ENCODE results near the gene ZNF385A.

The ZNF385A gene

DNA sequence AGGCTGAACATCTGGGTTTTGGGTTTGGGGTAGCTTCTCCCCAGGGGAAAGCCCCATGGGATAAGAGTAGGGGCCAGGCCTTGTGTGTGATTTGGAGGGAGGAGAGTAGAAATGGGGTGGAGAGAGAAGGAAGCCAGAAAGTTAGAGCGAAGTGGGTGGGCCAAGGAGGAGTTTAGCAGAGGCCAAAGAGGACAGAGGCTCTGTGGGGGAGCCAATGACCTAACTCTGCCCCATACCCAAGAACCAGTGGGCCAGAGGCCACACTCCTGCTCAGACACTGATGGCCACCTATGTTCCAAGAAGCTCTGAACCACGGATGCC, 9.3 kb downstream of the ZNF385A start:
- DNase-seq (ENCODE audit: low read depth, low spot score) = no peak

DNA sequence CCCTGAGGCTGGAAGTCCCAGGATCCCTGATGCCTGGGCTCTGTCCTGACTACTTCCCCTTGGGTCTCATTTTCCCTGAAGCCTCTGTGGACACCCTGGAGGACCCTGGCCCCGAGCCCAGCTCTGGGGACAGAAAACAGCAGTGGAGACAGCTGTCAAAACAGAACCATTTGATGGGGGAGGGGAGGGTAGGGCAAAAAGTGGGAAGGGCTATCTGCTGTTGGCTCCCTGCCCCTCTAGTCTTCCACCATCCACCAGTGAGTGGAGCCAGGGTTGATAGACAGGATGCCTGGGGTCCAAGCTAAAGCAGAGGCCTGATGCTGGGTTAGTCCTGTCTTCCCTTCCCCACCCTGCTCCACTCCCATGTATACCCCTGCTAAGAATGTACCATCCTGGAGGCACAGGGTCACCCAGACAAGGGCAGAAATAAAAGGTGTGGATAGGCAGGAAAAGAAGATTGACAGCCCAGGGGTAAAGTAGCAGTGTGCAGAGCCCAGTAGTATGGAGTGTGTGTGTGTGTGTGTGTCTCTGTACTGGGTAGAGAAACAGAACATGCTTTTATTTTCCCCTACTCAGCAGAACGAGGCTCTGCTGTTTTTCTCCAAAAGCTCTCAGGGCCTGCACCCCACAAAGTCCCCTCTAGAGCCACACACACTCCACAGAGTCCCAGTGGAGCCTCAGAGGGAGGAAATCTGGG, 9.8 kb downstream of the ZNF385A start:
- DNase-seq (ENCODE audit: low read depth, low spot score) = no peak

DNA sequence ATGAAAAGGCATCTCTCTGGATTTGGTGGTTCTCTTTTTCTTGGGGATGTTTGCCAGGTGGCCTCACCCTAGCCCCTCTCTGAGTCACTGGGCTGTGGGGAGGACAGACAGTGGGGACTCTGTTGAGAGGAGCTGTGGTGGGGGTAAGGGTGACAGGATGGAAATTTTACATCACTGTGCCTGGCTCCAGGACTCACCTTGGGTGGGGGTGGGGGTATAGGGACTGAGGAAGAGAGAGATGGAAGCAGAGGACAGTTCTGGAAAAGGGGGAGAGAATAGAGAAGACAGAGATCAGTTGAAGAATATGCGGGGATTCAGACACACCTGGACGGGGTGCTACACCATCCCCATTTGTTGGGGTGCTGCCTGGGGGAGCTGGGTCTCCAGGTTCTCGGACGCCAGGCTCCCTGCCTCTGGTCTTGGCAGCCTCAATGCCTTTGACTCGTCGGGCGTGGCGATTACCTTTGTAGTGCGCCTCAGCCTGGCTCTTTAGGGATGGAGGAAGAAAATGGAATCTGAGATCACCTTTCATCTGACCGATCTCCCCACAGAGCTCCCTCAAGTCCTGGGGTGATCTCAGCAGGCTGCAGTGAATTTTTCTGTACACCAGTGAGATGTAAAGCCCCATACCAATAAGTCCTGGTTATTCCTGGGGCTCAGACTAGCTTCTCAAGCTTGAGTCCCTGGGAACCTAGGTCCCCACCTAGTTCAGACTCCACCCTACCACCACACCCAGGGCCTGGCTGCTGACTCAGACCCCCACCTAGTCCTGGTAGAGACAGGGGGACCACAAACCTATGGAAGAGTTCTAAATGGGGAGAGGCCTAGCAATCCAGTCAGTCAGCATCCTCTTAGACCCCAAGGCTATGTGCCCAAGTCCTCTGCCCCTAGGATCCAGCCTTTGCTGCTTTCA, 10.6 kb downstream of the ZNF385A start:
- no peak for DNase-seq (ENCODE audit: low read depth, low spot score)

- no peak for DNase-seq (ENCODE audit: low read depth, low spot score)
These were observed 12.3 kb downstream of the ZNF385A start for GRCh38 chr12:54372113-54372806.

GRCh38 chr12:54371328-54372112, 13.0 kb downstream of the ZNF385A start:
- DNase-seq (ENCODE audit: low read depth, low spot score) = peak; percentile 52

- DNase-seq (ENCODE audit: low read depth, low spot score) = peak; percentile 94
These were observed 14.3 kb downstream of the ZNF385A start for GRCh38 chr12:54370171-54370730.

DNA sequence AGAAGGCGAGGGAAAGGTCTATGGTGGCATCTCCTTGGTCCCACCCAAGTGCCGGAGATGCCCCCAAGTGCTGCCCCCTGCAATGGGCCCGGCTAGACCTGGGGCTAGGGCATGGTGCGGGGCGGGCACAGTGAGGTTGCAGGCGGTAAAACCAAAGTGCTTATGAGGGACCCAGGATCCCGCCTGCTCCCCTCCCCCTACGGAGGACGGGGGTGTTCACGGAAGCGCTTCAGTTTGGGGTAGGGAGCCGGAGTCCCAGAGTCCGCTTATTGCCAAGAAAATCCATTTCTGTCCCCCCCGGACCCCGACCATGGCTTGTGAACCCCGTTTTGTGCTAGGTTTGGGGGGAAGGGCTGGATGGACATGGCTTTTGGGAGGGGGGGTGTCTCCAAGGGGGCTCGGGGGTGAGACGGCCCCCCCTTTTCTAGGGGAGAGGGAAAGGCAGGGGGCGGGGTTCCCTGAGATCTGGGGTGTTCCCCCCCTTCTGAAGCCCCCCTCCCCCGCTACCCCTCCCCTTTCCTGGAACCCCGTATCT, 14.9 kb downstream of the ZNF385A start:
- no peak for DNase-seq (ENCODE audit: low read depth, low spot score)

DNA sequence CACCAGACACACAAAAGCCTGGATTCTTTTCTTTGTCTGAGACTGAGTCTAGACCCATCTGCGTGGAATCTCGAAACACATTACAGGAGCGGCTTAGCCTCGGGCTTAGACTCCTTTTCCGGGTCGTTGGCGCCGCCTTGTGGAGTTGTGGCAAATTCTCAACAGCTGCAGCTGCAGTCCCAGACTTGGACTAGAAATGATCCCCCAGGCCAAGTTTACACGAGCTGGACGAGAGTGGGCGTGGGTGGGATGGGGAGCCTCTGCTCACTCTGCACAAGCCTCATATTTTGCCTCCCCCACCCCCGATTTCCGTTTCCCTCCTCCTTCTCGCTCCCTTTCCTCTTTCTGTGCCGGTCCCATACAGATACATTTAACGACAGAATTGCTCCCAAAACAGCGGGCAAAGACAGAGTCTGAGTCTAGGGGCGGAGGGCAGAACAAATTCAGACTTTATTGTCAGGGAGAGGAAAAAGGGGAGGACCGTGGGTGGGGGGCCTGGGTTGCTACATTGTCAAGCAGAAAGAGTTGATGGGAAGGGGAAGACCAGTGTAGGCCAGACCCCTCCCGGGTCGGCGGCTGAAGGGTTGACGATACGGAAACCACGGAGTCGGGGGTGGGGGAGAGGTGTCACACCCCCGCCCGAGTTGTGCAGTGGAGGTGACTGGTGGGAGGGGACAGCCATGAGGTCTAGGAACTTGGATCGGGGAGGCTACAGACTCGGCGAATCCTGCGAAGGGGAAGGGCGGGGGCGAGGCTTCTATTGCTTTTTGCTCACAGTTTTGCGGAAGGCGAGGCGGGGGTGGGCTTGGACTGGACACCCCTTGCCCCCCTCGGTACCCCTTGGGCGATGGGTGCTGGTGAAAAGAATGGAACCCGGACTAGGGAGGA, 15.6 kb downstream of the ZNF385A start:
- DNase-seq (ENCODE audit: low read depth, low spot score) = peak; percentile 93

GRCh38 chr12:54368025-54368708, 16.4 kb downstream of the ZNF385A start:
- DNase-seq (ENCODE audit: low read depth, low spot score) = no peak

GRCh38 chr12:54364413-54364812, 20.1 kb downstream of the ZNF385A start, which contains the start of gene GPR84:
TSS of gene GPR84 (minus strand) at chr12:54364486. CDS start at chr12:54363851, 635 bp downstream.
- DNase-seq (ENCODE audit: low read depth, low spot score) = no peak

- no peak for DNase-seq (ENCODE audit: low read depth, low spot score)
These were observed 20.9 kb downstream of the ZNF385A start for GRCh38 chr12:54363618-54364017.

DNA sequence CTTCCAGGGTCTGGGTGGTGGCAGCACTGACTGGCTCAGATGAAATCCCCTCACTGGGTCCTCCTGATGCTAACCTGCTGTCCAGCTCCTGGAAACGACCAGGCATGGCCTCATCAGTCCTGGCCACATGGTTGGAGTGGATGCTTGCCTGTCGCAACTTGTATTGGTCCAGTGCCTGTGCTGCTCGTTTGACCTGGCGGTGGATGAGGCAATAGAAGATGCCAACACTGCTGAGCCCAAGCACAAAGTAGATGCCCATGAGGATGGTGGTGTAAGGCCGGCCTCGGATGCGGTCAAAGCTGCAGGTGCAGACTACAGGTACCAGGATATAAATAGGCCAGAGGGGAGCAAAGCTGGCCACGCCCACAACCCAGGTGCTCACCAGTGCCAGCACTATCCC, 21.5 kb downstream of the ZNF385A start:
- DNase-seq (ENCODE audit: low read depth, low spot score) = no peak

GRCh38 chr12:54360717-54361456, 23.6 kb downstream of the ZNF385A start:
- DNase-seq (ENCODE audit: low read depth, low spot score) = peak; percentile 92

GRCh38 chr12:54359762-54360351, 24.7 kb downstream of the ZNF385A start:
- DNase-seq (ENCODE audit: low read depth, low spot score) = no peak

DNA sequence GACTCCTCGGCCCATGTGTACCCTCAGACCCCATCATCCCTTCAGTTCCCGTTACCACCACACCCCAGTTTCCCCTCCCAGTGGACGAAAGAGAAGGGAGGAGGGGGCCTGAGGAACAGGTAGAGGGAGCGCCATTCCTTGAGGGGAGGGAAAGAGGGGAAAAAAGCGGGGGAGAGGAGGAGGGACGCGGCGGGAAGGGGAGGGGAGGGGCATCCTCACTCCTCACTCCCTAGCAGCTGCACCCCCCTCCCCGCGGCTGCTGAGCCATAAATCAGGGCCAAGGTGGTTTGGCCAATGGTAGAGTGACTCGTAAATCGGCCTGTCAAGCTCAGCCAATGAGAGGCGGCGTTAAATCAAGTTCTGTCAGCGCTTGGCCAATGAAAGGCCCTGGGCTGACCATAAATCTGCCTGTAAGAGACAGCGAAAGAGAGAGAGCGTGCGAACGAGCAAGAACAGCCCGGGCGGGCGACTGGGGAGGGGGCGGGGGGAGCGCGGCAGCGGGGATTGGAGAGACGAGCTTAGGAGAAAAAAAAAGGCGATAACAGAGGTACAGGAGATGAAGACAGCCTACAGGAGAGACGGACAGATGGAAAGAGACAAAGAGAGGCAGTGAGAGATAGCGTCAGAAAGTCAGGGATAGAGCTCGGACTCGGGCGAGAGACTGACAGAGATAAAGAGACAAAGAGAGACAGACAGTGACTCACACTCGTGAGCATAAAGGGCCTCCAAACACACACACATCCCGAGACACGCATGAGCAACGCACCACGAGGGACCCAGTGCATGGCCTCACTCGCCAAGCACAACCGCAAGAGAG, 25.4 kb downstream of the ZNF385A start:
- peak; percentile 99 for DNase-seq (ENCODE audit: low read depth, low spot score)

DNA sequence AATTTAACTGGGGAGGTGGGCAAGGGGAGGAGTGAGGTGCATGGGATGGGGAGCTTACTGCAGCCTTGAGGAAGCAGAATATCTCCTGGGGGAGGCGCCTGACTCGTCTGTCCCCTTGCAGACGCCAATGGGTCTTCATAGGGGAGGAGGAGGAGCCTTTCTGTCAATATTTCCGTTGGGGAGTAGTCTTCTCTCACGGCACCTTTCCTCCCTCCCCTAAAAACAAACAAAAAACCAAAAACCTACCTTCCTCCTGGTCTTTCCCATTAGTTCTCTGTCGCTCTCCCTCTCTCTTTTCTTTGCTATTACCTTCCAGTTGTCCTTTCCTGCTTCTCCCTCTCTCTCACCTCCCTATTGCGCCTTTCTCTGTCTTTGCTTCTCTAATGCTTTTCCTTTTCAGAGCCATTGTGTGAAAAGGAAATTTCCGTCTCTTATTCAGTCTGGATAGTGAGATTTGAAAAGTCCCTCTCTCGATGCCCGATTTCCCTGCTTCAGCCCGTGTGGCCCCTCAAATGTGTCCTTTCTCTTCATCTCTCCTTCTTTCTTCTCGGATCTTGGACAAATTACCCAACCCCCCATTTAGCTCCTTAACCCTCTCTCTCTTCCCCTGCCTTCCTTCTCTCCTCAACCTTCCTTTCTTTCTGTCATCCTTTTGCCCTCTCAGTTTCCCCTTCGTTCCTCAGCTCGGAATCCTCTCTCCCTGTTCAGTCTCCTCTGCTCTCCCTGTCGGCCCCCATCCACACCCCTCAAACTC, 26.2 kb downstream of the ZNF385A start:
- no peak for DNase-seq (ENCODE audit: low read depth, low spot score)

Data from astrocyte of the hippocampus (primary cell).